Measurements from ENCODE around the gene DSCAML1. TPM values are rescaled to one million over a fixed set of nuclear protein-coding genes. Genes with fewer than 3 reads are reported as not detected.

DSCAML1 gene
- total and polyA plus RNA-seq, 2 experiments from 2014 or later, result not detected

GRCh38 chr11:117437041-117437790, 359.8 kb downstream of the DSCAML1 start:
- H3K9ac ChIP-seq, result no peak overlapping the region
- H3K4me3 ChIP-seq, result no peak overlapping the region
- H3K4me1 ChIP-seq (ENCODE audit: insufficient read depth), result no peaks in the 10 kb centered on the region
- peaks cover 28% of the 10 kb centered on the region for H3K27me3 ChIP-seq (replicated peaks; ENCODE audit: insufficient read depth)
- no peak overlapping the region for H3K27ac ChIP-seq
- H3K9me2 ChIP-seq (ENCODE audit: insufficient read depth), result no peaks in the 10 kb centered on the region
- H3K36me3 ChIP-seq (ENCODE audit: low read depth), result no peaks in the 10 kb centered on the region
- no peaks in the 10 kb centered on the region for H4K20me1 ChIP-seq (ENCODE audit: insufficient read depth)
- WGBS, 2 experiments (ENCODE audit: low coverage in 1 of 2, low lambda C conversion rate in 2 of 2, missing lambda C conversion rate in 2 of 2), result 57 to 69% methylated on average over 19 to 23 of the region's 23 CpGs
- DNase-seq, result no peak
- no peak overlapping the region for H2AFZ ChIP-seq
- in situ Hi-C loops (cut with MboI), result loop anchor here (10.0 kb wide), 1 partner anchor 368 kb away; no protein-coding TSS in a partner anchor
- no peaks in the 10 kb centered on the region for H3K9me3 ChIP-seq (ENCODE audit: low read depth)
- no peak overlapping the region for H3K4me2 ChIP-seq (ENCODE audit: unreplicated experiment)
- H3F3A ChIP-seq (ENCODE audit: insufficient read depth), result no peaks in the 10 kb centered on the region
- TF ChIP-seq EZH2phosphoT487 (IDR thresholded peaks at IDR 0.05; ENCODE audit: insufficient read depth, low read depth) (no peak), EZH2 (IDR thresholded peaks at IDR 0.05; ENCODE audit: insufficient read depth, poor library complexity, severe bottlenecking) (no peak)
- H3K79me2 ChIP-seq (ENCODE audit: insufficient read depth), result no peaks in the 10 kb centered on the region

DNA sequence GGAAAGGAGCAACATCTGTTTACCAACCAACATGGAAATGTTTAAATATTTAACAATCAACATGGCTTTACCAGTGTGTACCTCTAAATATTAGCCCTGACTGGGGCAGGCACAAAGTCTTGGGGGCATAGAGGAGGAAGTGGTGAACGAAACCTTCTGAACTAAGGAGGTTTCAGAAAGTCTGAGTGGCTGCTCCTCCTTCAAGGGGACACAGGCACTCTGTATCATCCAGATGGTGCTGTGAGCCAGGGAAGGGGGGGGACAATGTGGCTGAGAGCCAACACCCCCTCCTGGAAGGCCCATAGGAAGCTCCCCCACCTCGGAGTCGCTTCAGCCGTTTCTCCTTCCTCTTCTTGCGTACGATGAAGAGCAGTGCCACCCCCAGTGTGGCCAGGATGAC, 361.7 kb downstream of the DSCAML1 start:
- H3K4me3 ChIP-seq, result no peak overlapping the region
- no peaks in the 10 kb centered on the region for H4K20me1 ChIP-seq (ENCODE audit: insufficient read depth)
- WGBS, 2 experiments (ENCODE audit: low coverage in 1 of 2, low lambda C conversion rate in 2 of 2, missing lambda C conversion rate in 2 of 2), result 26 to 38% methylated on average over 6 of the region's 6 CpGs
- H3F3A ChIP-seq (ENCODE audit: insufficient read depth), result no peaks in the 10 kb centered on the region
- in situ Hi-C loops (cut with MboI), result loop anchor here (10.0 kb wide), 1 partner anchor 369 kb away; no protein-coding TSS in a partner anchor
- H3K9ac ChIP-seq, result no peak overlapping the region
- no peaks in the 10 kb centered on the region for H3K79me2 ChIP-seq (ENCODE audit: insufficient read depth)
- no peak overlapping the region for H3K27ac ChIP-seq
- H3K9me3 ChIP-seq (ENCODE audit: low read depth), result no peaks in the 10 kb centered on the region
- peaks cover 27% of the 10 kb centered on the region for H3K27me3 ChIP-seq (replicated peaks; ENCODE audit: insufficient read depth)
- no peak for TF ChIP-seq EZH2 (IDR thresholded peaks at IDR 0.05; ENCODE audit: insufficient read depth, poor library complexity, severe bottlenecking)
- no peak for TF ChIP-seq EZH2phosphoT487 (IDR thresholded peaks at IDR 0.05; ENCODE audit: insufficient read depth, low read depth)
- no peak overlapping the region for H3K4me2 ChIP-seq (ENCODE audit: unreplicated experiment)
- no peak overlapping the region for H2AFZ ChIP-seq
- no peak for DNase-seq
- H3K36me3 ChIP-seq (ENCODE audit: low read depth), result no peaks in the 10 kb centered on the region
- H3K4me1 ChIP-seq (ENCODE audit: insufficient read depth), result no peaks in the 10 kb centered on the region
- no peaks in the 10 kb centered on the region for H3K9me2 ChIP-seq (ENCODE audit: insufficient read depth)

GRCh38 chr11:117434481-117434880, 362.5 kb downstream of the DSCAML1 start:
- H3K36me3 ChIP-seq (ENCODE audit: low read depth), result no peaks in the 10 kb centered on the region
- H3K4me1 ChIP-seq (ENCODE audit: insufficient read depth), result no peaks in the 10 kb centered on the region
- H3K9me2 ChIP-seq (ENCODE audit: insufficient read depth), result no peaks in the 10 kb centered on the region
- DNase-seq, result no peak
- no peaks in the 10 kb centered on the region for H3F3A ChIP-seq (ENCODE audit: insufficient read depth)
- 47 to 48% methylated on average over 1 of the region's 1 CpG for WGBS, 2 experiments (ENCODE audit: low coverage in 1 of 2, low lambda C conversion rate in 2 of 2, missing lambda C conversion rate in 2 of 2)
- H2AFZ ChIP-seq, result no peak overlapping the region
- no peak overlapping the region for H3K4me2 ChIP-seq (ENCODE audit: unreplicated experiment)
- H3K27me3 ChIP-seq (replicated peaks; ENCODE audit: insufficient read depth), result peaks cover 19% of the 10 kb centered on the region
- H3K79me2 ChIP-seq (ENCODE audit: insufficient read depth), result no peaks in the 10 kb centered on the region
- no peak overlapping the region for H3K4me3 ChIP-seq
- no peak overlapping the region for H3K27ac ChIP-seq
- H4K20me1 ChIP-seq (ENCODE audit: insufficient read depth), result no peaks in the 10 kb centered on the region
- H3K9ac ChIP-seq, result no peak overlapping the region
- no peaks in the 10 kb centered on the region for H3K9me3 ChIP-seq (ENCODE audit: low read depth)
- in situ Hi-C loops (cut with MboI), result loop anchor here (10.0 kb wide), 1 partner anchor 370 kb away; no protein-coding TSS in a partner anchor
- TF ChIP-seq EZH2 (IDR thresholded peaks at IDR 0.05; ENCODE audit: insufficient read depth, poor library complexity, severe bottlenecking), result no peak
- TF ChIP-seq EZH2phosphoT487 (IDR thresholded peaks at IDR 0.05; ENCODE audit: insufficient read depth, low read depth), result no peak

- H3K27me3 ChIP-seq (replicated peaks; ENCODE audit: insufficient read depth), result peaks cover 19% of the 10 kb centered on the region
These were observed 363.3 kb downstream of the DSCAML1 start for GRCh38 chr11:117433717-117434116.

More at GRCh38 chr11:117433717-117434116, 363.3 kb downstream of the DSCAML1 start:
- Histone ChIP-seq H3K4me1 (ENCODE audit: insufficient read depth) (no peaks in the 10 kb centered on the region), H3F3A (ENCODE audit: insufficient read depth) (no peaks in the 10 kb centered on the region), H3K4me3 (no peak overlapping the region), H3K9ac (no peak overlapping the region), H3K9me3 (ENCODE audit: low read depth) (no peaks in the 10 kb centered on the region), H3K27ac (no peak overlapping the region), H3K9me2 (ENCODE audit: insufficient read depth) (no peaks in the 10 kb centered on the region), H2AFZ (no peak overlapping the region), H3K79me2 (ENCODE audit: insufficient read depth) (no peaks in the 10 kb centered on the region), H4K20me1 (ENCODE audit: insufficient read depth) (no peaks in the 10 kb centered on the region), H3K36me3 (ENCODE audit: low read depth) (no peaks in the 10 kb centered on the region), H3K4me2 (ENCODE audit: unreplicated experiment) (no peak overlapping the region)
- in situ Hi-C loops (cut with MboI), result loop anchor here (10.0 kb wide), 1 partner anchor 371 kb away; no protein-coding TSS in a partner anchor
- DNase-seq, result no peak
- TF ChIP-seq EZH2phosphoT487 (IDR thresholded peaks at IDR 0.05; ENCODE audit: insufficient read depth, low read depth) (no peak), EZH2 (IDR thresholded peaks at IDR 0.05; ENCODE audit: insufficient read depth, poor library complexity, severe bottlenecking) (no peak)
